G401 (cell line): ENCODE measurements around the gene MS4A15. TPM values are rescaled to one million over a fixed set of nuclear protein-coding genes. Genes with fewer than 3 reads are reported as not detected.
"Not testable (repeated sequence)": the region's sequence is repeated elsewhere in the genome, so short reads cannot be mapped to it uniquely, and the experiment has no call there.

Source experiments
- DNase-seq: peaks from one replicate; pipeline ENCODE4 v3.0.0-alpha.2; 2015; ENCODE audit warnings: low spot score
- in situ Hi-C: cut with HindIII; loops from 2 replicates; pipeline ENCODE4 v1.10.0; 2016; ENCODE audit warnings: low sequenced_read_pairs, mixed read lengths
- total RNA-seq: library from RNA; depleted of rRNA; stranded (reverse); fragments of >200 nt; shearing (Covaris generic); gene quantifications from 2 replicates; pipeline ENCODE4 v1.2.3, GENCODE V29; 2014

MS4A15 gene
- total RNA-seq, 1 experiment from 2014 or later = not detected

- in situ Hi-C loops = no loop called here
- DNase-seq = no peak
These were observed 34.7 kb downstream of the MS4A15 start for GRCh38 chr11:60791153-60791933.

DNA sequence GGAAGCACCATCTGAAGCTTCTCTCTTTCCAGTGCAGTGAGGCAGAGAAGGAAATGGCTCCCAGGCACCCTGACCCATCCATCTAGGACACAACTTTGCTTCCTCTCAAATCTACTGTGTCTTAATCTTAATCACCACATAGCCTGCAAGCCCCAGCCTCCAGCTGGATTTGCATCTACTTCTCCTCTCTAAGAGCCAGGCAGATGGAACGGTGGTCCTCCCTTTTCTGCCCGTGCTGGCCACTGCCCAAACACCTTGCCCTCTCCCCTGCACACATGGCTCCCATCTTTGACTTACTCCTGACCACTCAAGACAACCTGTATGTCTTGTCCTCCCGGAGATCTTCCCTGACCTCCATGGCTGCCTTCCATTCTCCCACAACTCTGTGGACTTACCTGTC lies 35.9 kb downstream of the MS4A15 start:
- DNase-seq = no peak
- in situ Hi-C loops = no loop called here

- no peak for DNase-seq
- in situ Hi-C loops = no loop called here
These were observed 38.6 kb downstream of the MS4A15 start for GRCh38 chr11:60795291-60795690.

- DNase-seq = no peak
These were observed 41.4 kb downstream of the MS4A15 start for GRCh38 chr11:60797846-60798630.

DNA sequence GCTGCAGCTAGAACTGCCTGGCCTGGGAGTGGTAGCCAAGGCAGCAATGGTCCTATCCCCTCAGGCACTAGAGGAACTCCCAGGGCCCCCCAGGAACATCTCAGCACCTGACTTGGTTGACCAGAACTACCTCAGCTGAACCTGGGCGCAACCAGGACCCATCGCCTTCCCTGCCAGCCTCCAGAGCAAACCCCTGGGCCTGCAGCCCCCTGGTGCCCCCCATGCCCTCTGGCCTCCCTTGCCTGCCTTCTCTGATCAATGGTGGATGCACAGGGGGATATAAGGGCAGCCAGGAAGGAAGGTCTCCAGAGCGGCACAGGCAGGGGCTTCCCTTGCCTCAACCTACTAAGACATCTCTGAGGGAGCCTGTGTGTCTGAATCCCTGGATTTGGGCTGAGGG lies 42.0 kb downstream of the MS4A15 start:
- DNase-seq = no peak
- in situ Hi-C loops = no loop called here

More at GRCh38 chr11:60797846-60798630, 41.4 kb downstream of the MS4A15 start:
- in situ Hi-C loops = no loop called here

DNA sequence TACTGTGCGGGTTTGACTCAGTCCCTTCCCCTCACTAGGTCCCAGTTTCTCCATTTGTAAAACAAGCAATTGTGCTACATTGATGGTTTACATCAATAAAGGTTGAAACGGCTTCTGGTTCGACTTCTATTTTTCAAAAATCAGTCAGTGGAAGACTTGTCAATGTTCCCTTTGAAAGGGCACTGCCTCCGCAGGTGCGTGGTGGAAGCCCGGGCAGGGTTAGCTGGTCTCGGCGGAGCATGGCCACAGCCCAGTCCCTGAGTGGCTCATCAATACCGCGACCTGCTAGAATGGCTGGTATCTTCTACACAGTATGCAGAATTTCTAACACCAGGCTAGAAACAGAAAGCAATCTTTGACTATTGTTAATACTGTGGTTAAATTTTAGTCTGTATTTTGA lies 44.5 kb downstream of the MS4A15 start:
- DNase-seq = no peak
- in situ Hi-C loops = no loop called here

- in situ Hi-C loops = no loop called here
- DNase-seq = no peak
These were observed 46.7 kb downstream of the MS4A15 start for GRCh38 chr11:60803273-60803936.

- no peak for DNase-seq
- in situ Hi-C loops = no loop called here
These were observed 52.6 kb downstream of the MS4A15 start for GRCh38 chr11:60809249-60809648.

- in situ Hi-C loops = no loop called here
- DNase-seq = no peak
These were observed 53.0 kb downstream of the MS4A15 start for GRCh38 chr11:60809691-60810090.

- no peak for DNase-seq
- in situ Hi-C loops = no loop called here
These were observed 53.5 kb downstream of the MS4A15 start for GRCh38 chr11:60810151-60810550.

GRCh38 chr11:60810569-60810968 lies 53.9 kb downstream of the MS4A15 start:
- DNase-seq = no peak
- in situ Hi-C loops = no loop called here

DNA sequence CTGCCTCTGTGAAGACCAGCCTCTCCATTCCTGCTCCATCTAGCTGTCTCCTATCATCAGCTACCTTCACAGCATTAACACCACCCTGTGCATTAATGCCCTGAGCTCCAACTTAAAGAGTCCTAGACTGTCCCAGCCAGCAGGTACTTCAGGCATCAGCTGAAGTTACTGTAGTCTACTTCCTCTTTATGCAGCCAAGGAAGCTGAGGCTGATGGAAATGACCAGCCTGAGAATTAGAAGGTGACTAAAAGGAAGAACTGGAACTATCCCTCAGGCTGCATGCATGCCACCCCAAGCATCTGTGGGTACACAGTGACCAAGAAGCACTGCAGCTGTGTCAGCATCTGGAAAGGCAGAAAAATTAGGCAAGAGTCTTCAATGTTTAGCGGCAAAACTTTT lies 56.7 kb downstream of the MS4A15 start:
- in situ Hi-C loops = no loop called here
- no peak for DNase-seq

GRCh38 chr11:60814112-60814511 lies 57.4 kb downstream of the MS4A15 start:
- in situ Hi-C loops = no loop called here
- DNase-seq = no peak

- in situ Hi-C loops = no loop called here
- no peak for DNase-seq
These were observed 60.0 kb downstream of the MS4A15 start for GRCh38 chr11:60816590-60817157.

DNA sequence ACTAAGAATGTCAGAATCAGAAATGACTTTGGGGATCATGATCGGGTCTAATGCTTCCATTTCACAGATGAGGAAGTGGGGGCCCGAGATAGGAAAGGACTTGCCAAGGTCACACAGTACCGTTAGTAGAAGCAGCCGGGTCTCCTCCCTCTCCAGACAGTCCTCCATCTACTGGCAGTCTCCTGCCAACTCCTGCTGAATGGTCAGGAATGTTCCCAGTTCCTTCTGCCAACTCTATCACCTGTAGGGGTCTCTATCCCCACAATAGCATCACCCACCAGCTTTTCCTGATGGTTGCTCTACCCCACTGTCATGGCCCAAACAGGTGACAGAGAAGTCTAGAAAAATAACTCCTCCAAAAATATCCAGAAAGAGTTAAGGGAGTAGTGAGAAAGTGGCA lies 61.4 kb downstream of the MS4A15 start:
- no peak for DNase-seq
- in situ Hi-C loops = no loop called here

DNA sequence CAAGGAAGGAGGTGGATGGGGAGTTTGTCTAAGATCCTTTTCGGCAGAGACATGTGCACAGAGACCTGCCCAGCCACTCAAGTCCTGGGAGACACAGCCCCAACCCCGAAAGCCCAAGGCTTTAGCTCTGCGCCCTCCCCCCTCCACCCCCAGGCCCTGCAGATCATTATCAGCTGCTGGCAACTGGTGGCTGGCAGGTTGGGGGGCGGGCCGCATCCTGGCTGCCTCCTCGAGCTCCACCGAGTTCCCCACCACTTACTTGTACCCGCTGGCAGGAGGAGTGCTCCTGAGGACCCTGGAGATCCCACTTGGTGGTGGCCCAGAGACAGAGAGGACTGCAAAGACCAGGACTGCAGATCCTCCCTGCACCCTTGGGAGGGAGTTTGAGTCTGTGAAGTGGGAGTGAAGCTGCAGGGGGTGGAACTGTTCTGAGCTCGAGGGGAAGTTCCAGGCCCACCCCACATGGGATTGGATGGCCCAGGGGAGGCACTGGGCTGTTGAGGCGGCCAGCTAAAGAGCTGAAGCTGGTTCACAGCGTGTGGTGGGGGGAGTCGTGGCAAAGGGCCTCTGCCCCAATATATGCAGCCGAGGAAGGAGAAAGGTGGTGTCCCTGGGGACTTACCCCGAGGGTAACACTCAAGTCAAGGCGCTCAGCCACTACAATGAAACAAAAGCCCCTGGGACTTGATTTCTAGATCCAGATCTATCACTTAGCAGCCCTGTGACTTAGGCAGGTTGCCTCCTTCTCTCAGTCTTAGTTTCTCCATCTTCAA lies 65.3 kb downstream of the MS4A15 start:
- no peak for DNase-seq
- in situ Hi-C loops = no loop called here

- in situ Hi-C loops, DNase-seq: not testable (repeated sequence)
These were observed 67.2 kb downstream of the MS4A15 start for GRCh38 chr11:60823745-60824306.

- in situ Hi-C loops = no loop called here
- no peak for DNase-seq
These were observed 68.5 kb downstream of the MS4A15 start for GRCh38 chr11:60825118-60825517.

GRCh38 chr11:60825790-60826189 lies 69.1 kb downstream of the MS4A15 start:
- DNase-seq = no peak
- in situ Hi-C loops = no loop called here
